Measurements from ENCODE around the gene DGCR2.

GRCh38 chr22:19115628-19116027 lies 6.6 kb downstream of the DGCR2 start:
- TF ChIP-seq MXI1 (IDR thresholded peaks at IDR 0.05; ENCODE audit: borderline replicate concordance, low read depth, low read length) = no peak
- 0 out of 2 replicates have a peak, but pooled peaks have one; percentile 13 for TF ChIP-seq CTCF (conservative IDR thresholded peaks at IDR 0.05; ENCODE audit: low read depth, low read length)
- TF ChIP-seq RAD21 (IDR thresholded peaks at IDR 0.05; ENCODE audit: low read length) = no peak
- no peak for TF ChIP-seq POLR2A (IDR thresholded peaks at IDR 0.05; ENCODE audit: low read depth, low read length)
- TF ChIP-seq NFE2L2 (IDR thresholded peaks at IDR 0.05; ENCODE audit: low read depth, low read length) = no peak

All from IMR-90 (cell line).